MM.1S (cell line): ENCODE data around the gene GMIP.

Experiments
- CTCF ChIP-seq: fragments of 300-600 bp; sonication (generic); IDR thresholded peaks from 2 replicates; pipeline ENCODE4 v1.5.1; 2016; ENCODE audit warnings: antibody characterized with exemption, low read length, mixed read lengths
- EZH2 ChIP-seq: fragments of 300-600 bp; sonication (generic); optimal IDR thresholded peaks from 2 replicates; pipeline ENCODE3; 2017; ENCODE audit warnings: low read depth, mild to moderate bottlenecking, antibody characterized with exemption, low read length, mixed read lengths

GRCh38 chr19:19631346-19631745 is 12.1 kb downstream of the GMIP start:
- TF ChIP-seq CTCF = no peak
- no peak for TF ChIP-seq EZH2
